HepG2 (cell line): ENCODE data around the gene ETFB. TPM values are rescaled to one million over a fixed set of nuclear protein-coding genes. Genes with fewer than 3 reads are reported as not detected.

ENCODE experiments used
- ELF1 ChIP-seq: sonication (generic); formaldehyde crosslinking; IDR thresholded peaks from 2 replicates; pipeline ENCODE4 v1.4.0; 2020; ENCODE audit warnings: missing genetic modification reagents
- FOXK1 ChIP-seq: sonication (generic); formaldehyde crosslinking; IDR thresholded peaks from 2 replicates; pipeline ENCODE4 v1.4.0; 2020; ENCODE audit warnings: low read depth, missing genetic modification reagents, borderline replicate concordance
- HNRNPLL ChIP-seq: fragments of 200-400 bp; formaldehyde crosslinking; IDR thresholded peaks from 2 replicates; pipeline ENCODE4 v1.6.1; 2017; ENCODE audit warnings: mild to moderate bottlenecking, low read depth, low read length; ENCODE audit not compliant: poor library complexity, severe bottlenecking
- KDM2A ChIP-seq: sonication (generic); formaldehyde crosslinking; IDR thresholded peaks from 2 replicates; pipeline ENCODE4 v1.4.0; 2020; ENCODE audit warnings: low read depth, missing genetic modification reagents, borderline replicate concordance
- MED1 ChIP-seq: sonication (generic); formaldehyde crosslinking; IDR thresholded peaks from 2 replicates; pipeline ENCODE4 v1.4.0; 2020; ENCODE audit warnings: missing genetic modification reagents
- NCOA2 ChIP-seq: sonication (generic); formaldehyde crosslinking; IDR thresholded peaks from 2 replicates; pipeline ENCODE4 v1.8.0; 2022; ENCODE audit warnings: inconsistent platforms
- SOX13 ChIP-seq, 3 experiments: fragments of 450-650 bp in 1 of 3; sonication (generic) in 1 of 3; formaldehyde crosslinking in 1 of 3; IDR thresholded peaks in 2 of 3; conservative IDR thresholded peaks in 1 of 3; 2 replicates each; pipeline versions ENCODE4 v1.5.0 to v1.6.1; 2016 to 2020; ENCODE audit warnings: antibody characterized with exemption in 1 of 3, mild to moderate bottlenecking in 1 of 3, missing compliant biosample characterization in 1 of 3, missing genetic modification reagents in 1 of 3, moderate library complexity in 1 of 3
- SP1 ChIP-seq, 2 experiments: fragments of 450-650 bp in 1 of 2; sonication (generic) in 1 of 2; formaldehyde crosslinking in 1 of 2; IDR thresholded peaks; 2 replicates each; pipeline versions ENCODE4 v1.4.0 to v1.6.1; 2016 to 2020; ENCODE audit warnings: missing genetic modification reagents in 1 of 2
- ZNF550 ChIP-seq: sonication (generic); formaldehyde crosslinking; IDR thresholded peaks from 2 replicates; pipeline ENCODE4 v1.4.0; 2020; ENCODE audit warnings: mild to moderate bottlenecking, missing genetic modification reagents, borderline replicate concordance
- ZNF766 ChIP-seq: sonication (generic); formaldehyde crosslinking; IDR thresholded peaks from 2 replicates; pipeline ENCODE4 v1.5.0; 2020; ENCODE audit warnings: missing genetic modification reagents, borderline replicate concordance
- polyA plus RNA-seq, 8 experiments: library from polyadenylated mRNA; depleted of rRNA in 3 of 8; stranded (reverse) in 7 of 8; unstranded in 1 of 8; fragments of >200 nt; fragmentation: Illumina TruSeq in 4 of 8; extraction: Trizol in 4 of 8; gene quantifications; 2 replicates each; pipeline versions ENCODE4 v1.2.1 to v1.2.3, GENCODE V29; 2011 to 2016; ENCODE audit warnings: low read depth in 4 of 8, missing spikeins in 1 of 8, mixed read lengths in 1 of 8; ENCODE audit not compliant: insufficient read depth in 1 of 8
- total RNA-seq, 5 experiments: library from RNA; depleted of rRNA; stranded (reverse); fragments of >200 nt; fragmentation: Illumina TruSeq; extraction: Trizol; gene quantifications; 2 replicates each; pipeline ENCODE4 v1.2.3, GENCODE V29; 2016; ENCODE audit warnings: low read depth in 1 of 5
- TF ChIP-seq, protein P1 (sequence below), 2 experiments: fragments of 450-650 bp in 1 of 2; sonication (generic) in 1 of 2; formaldehyde crosslinking in 1 of 2; IDR thresholded peaks; 2 replicates each; pipeline versions ENCODE4 v1.6.1 to v1.8.0; 2016 to 2022; ENCODE audit warnings: antibody characterized with exemption in 1 of 2, mild to moderate bottlenecking in 1 of 2, missing genetic modification reagents in 1 of 2
- TF ChIP-seq, protein P2 (sequence below): sonication (generic); formaldehyde crosslinking; IDR thresholded peaks from 2 replicates; pipeline ENCODE4 v1.4.0; 2020; ENCODE audit warnings: mild to moderate bottlenecking, missing genetic modification reagents

ETFB gene
- total and polyA plus RNA-seq, 2 of the 13 experiments (the other 11 are each of a cell fraction or from before 2014, with no cell fraction given) = 678 to 1,314 TPM

DNA sequence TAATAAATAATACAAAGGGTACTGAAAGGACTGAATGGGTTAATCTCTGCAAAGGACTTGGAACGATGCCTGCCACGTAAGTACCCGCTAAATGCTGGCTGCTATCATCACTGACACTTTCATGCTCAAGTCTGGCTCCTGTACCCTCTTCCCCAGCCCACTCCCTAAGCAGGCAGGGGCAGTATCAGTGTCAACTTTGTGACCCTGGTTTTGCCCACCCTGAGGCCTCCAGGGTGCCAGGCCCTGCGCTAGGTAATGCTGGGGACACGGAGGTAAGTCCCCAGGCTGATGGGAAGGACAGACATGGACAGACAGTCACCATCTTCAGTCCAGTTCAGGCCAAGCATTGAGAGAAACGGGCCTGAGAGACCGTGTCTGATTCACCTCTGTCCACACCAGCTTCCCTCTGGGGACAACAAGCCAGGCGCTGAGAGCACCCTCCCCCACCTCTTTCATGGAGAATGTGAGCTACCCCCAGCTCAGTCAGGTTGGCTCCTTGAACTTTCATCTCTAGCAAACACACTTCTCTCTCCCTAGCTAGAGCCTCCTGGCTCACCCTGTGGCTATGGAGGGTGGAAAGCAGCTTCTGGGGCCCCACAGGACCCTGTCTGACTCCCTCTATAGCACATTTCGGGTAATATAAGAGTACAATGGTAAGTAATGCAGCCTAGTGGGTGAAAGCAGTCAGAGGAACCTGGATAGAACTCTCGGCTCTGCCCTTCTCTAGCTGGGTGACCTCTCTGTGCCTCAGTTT is 800 bp downstream of the ETFB start (continued):
- TF ChIP-seq, protein P1, sequence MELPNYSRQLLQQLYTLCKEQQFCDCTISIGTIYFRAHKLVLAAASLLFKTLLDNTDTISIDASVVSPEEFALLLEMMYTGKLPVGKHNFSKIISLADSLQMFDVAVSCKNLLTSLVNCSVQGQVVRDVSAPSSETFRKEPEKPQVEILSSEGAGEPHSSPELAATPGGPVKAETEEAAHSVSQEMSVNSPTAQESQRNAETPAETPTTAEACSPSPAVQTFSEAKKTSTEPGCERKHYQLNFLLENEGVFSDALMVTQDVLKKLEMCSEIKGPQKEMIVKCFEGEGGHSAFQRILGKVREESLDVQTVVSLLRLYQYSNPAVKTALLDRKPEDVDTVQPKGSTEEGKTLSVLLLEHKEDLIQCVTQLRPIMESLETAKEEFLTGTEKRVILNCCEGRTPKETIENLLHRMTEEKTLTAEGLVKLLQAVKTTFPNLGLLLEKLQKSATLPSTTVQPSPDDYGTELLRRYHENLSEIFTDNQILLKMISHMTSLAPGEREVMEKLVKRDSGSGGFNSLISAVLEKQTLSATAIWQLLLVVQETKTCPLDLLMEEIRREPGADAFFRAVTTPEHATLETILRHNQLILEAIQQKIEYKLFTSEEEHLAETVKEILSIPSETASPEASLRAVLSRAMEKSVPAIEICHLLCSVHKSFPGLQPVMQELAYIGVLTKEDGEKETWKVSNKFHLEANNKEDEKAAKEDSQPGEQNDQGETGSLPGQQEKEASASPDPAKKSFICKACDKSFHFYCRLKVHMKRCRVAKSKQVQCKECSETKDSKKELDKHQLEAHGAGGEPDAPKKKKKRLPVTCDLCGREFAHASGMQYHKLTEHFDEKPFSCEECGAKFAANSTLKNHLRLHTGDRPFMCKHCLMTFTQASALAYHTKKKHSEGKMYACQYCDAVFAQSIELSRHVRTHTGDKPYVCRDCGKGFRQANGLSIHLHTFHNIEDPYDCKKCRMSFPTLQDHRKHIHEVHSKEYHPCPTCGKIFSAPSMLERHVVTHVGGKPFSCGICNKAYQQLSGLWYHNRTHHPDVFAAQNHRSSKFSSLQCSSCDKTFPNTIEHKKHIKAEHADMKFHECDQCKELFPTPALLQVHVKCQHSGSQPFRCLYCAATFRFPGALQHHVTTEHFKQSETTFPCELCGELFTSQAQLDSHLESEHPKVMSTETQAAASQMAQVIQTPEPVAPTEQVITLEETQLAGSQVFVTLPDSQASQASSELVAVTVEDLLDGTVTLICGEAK (IDR thresholded peaks at IDR 0.05) = no peak
- TF ChIP-seq, protein P1 (CRISPR knock-in tag; IDR thresholded peaks at IDR 0.05) = peak; percentile 50; the same call in 1 of the 2 replicates
- TF ChIP-seq ZNF766 (CRISPR knock-in tag) (0 out of 2 replicates have a peak, but pooled peaks have one; percentile 38), HNRNPLL (peak; percentile 26), SP1 (IDR thresholded peaks at IDR 0.05) (no peak), SP1 (CRISPR knock-in tag; IDR thresholded peaks at IDR 0.05) (0 out of 2 replicates have a peak, but pooled peaks have one; percentile 37), NCOA2 (CRISPR knock-in tag) (peak; percentile 79), MED1 (CRISPR knock-in tag) (peak; percentile 95), FOXK1 (CRISPR knock-in tag) (peak; percentile 83; the same call in 1 of the 2 replicates), ELF1 (CRISPR knock-in tag) (peak; percentile 45; the same call in 1 of the 2 replicates), ZNF550 (no peak), SOX13 (IDR thresholded peaks at IDR 0.05) (0 out of 2 replicates have a peak, but pooled peaks have one; percentile 36), SOX13 (CRISPR knock-in tag; conservative IDR thresholded peaks at IDR 0.05 in 1 of 2, IDR thresholded peaks at IDR 0.05 in 1 of 2) (peak; percentile 26 to 77; a peak in 2 of 4 replicates), KDM2A (CRISPR knock-in tag) (peak; percentile 45; the same call in 1 of the 2 replicates)
- TF ChIP-seq, protein P2, sequence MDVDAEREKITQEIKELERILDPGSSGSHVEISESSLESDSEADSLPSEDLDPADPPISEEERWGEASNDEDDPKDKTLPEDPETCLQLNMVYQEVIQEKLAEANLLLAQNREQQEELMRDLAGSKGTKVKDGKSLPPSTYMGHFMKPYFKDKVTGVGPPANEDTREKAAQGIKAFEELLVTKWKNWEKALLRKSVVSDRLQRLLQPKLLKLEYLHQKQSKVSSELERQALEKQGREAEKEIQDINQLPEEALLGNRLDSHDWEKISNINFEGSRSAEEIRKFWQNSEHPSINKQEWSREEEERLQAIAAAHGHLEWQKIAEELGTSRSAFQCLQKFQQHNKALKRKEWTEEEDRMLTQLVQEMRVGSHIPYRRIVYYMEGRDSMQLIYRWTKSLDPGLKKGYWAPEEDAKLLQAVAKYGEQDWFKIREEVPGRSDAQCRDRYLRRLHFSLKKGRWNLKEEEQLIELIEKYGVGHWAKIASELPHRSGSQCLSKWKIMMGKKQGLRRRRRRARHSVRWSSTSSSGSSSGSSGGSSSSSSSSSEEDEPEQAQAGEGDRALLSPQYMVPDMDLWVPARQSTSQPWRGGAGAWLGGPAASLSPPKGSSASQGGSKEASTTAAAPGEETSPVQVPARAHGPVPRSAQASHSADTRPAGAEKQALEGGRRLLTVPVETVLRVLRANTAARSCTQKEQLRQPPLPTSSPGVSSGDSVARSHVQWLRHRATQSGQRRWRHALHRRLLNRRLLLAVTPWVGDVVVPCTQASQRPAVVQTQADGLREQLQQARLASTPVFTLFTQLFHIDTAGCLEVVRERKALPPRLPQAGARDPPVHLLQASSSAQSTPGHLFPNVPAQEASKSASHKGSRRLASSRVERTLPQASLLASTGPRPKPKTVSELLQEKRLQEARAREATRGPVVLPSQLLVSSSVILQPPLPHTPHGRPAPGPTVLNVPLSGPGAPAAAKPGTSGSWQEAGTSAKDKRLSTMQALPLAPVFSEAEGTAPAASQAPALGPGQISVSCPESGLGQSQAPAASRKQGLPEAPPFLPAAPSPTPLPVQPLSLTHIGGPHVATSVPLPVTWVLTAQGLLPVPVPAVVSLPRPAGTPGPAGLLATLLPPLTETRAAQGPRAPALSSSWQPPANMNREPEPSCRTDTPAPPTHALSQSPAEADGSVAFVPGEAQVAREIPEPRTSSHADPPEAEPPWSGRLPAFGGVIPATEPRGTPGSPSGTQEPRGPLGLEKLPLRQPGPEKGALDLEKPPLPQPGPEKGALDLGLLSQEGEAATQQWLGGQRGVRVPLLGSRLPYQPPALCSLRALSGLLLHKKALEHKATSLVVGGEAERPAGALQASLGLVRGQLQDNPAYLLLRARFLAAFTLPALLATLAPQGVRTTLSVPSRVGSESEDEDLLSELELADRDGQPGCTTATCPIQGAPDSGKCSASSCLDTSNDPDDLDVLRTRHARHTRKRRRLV = peak; percentile 51; the same call in 1 of the 2 replicates
